Measurements from ENCODE around the gene SYP.
A peak's percentile ranks its signal among the peaks of the same experiment; 100 is the strongest.

The SYP gene

GRCh38 chrX:49199906-49200771 lies at the start of gene SYP:
SYP (minus strand) TSS chrX:49200193; CDS start chrX:49200186, 7 bp downstream.
- in situ Hi-C loops (cut with MboI; ENCODE audit: low pct_unique_long_range_greater_than_20kb, low sequenced_read_pairs, unreplicated experiment): no loop called here
- peak; percentile 94 for DNase-seq (ENCODE audit: low spot score)
- TF ChIP-seq CTCF (IDR thresholded peaks at IDR 0.05; ENCODE audit: extremely low read depth, insufficient read depth, missing control alignments): no peak

GRCh38 chrX:49249616-49250015 lies 49.6 kb upstream of the SYP start:
- TF ChIP-seq CTCF (IDR thresholded peaks at IDR 0.05; ENCODE audit: extremely low read depth, insufficient read depth, missing control alignments): no peak
- in situ Hi-C loops (cut with MboI; ENCODE audit: low pct_unique_long_range_greater_than_20kb, low sequenced_read_pairs, unreplicated experiment): no loop called here
- DNase-seq (ENCODE audit: low spot score): no peak

- TF ChIP-seq CTCF (IDR thresholded peaks at IDR 0.05; ENCODE audit: extremely low read depth, insufficient read depth, missing control alignments): no peak
- DNase-seq (ENCODE audit: low spot score): no peak
- in situ Hi-C loops (cut with MboI; ENCODE audit: low pct_unique_long_range_greater_than_20kb, low sequenced_read_pairs, unreplicated experiment): no loop called here
Measured at GRCh38 chrX:49249071-49249470, 49.1 kb upstream of the SYP start.

DNA sequence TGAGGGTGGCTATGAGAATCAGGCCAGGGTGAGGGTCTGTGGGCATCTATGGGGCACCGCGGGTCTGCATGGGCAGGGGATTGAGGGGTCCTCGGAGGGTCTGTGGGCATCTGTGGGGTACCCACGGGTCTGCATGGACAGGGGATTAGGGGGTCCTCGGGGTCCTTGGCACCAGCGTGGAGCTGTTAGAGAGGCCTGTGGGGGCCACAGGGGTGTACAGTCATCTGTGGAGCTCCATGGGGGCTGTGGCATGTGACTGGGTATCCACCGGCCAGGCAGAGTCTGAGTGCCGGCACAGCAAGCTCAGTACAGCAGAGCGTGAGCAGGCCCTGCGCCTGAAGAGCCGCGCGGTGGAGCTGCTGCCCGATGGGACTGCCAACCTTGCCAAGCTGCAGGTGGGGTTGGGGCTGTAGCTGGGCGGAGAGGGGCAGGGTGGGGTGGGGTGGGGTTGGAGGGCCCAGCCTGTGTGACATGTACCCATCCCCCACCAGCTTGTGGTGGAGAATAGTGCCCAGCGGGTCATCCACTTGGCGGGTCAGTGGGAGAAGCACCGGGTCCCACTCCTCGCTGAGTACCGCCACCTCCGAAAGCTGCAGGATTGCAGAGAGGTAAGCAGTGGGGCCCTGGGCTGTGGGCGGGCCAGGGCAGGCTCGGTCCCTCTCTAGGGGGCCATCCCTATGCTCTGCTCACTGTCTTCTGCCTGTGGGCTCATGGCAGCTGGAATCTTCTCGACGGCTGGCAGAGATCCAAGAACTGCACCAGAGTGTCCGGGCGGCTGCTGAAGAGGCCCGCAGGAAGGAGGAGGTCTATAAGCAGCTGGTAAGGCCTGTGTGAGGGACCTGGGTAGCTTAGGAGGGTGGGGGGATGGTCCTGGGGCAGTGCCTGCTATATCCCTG lies 48.2 kb upstream of the SYP start:
- TF ChIP-seq CTCF (IDR thresholded peaks at IDR 0.05; ENCODE audit: extremely low read depth, insufficient read depth, missing control alignments): no peak
- in situ Hi-C loops (cut with MboI; ENCODE audit: low pct_unique_long_range_greater_than_20kb, low sequenced_read_pairs, unreplicated experiment): no loop called here
- no peak for DNase-seq (ENCODE audit: low spot score)

DNA sequence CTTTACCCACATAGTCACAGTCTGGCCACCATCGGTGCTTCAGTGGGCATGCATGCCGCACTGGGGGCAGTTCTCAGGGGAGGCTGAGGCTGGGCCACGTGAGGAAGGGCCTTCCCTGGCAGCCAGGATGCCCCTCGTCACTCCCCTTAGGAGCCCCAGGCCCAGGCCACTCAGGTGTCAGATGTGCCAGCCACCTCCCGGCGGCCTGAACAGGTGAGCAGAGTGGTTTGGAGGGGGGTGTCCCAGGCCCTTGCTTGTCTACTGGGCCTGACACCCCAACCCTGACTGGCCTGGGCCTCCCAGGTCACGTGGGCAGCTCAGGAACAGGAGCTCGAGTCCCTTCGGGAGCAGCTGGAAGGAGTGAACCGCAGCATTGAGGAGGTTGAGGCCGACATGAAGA lies 47.4 kb upstream of the SYP start:
- no peak for TF ChIP-seq CTCF (IDR thresholded peaks at IDR 0.05; ENCODE audit: extremely low read depth, insufficient read depth, missing control alignments)
- in situ Hi-C loops (cut with MboI; ENCODE audit: low pct_unique_long_range_greater_than_20kb, low sequenced_read_pairs, unreplicated experiment): no loop called here
- DNase-seq (ENCODE audit: low spot score): no peak

GRCh38 chrX:49246541-49246940 lies 46.5 kb upstream of the SYP start:
- in situ Hi-C loops (cut with MboI; ENCODE audit: low pct_unique_long_range_greater_than_20kb, low sequenced_read_pairs, unreplicated experiment): no loop called here
- DNase-seq (ENCODE audit: low spot score): no peak
- no peak for TF ChIP-seq CTCF (IDR thresholded peaks at IDR 0.05; ENCODE audit: extremely low read depth, insufficient read depth, missing control alignments)

Data from GM13977 (cell line).